Measurements from ENCODE around the gene ADRA2C. TPM values are rescaled to one million over a fixed set of nuclear protein-coding genes. Genes with fewer than 3 reads are reported as not detected.

Gene ADRA2C
- total and polyA plus RNA-seq, 2 experiments from 2014 or later = 3.0 to 16.6 TPM

DNA sequence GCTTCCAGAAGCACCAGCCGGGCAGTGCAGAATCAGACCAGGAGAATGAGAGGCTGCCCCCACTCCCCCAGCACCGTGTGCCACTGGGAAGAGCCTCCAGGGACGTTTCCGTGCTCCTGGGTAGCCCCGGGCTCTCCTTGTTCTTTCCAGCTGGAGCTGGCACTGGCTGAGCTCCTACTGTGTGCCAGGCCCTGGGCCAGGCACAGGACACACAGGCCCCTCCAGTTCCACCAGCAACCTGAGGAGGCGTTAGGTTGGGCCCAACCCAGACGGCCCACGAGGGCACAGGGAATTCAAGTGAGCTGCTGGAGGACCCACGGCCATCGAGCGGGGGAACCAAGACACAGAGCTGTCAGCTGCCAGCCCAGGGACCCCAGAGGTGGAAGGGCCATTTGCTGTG is 15.9 kb upstream of the ADRA2C start:
- no peak overlapping the region for H3K4me2 ChIP-seq
- H3K9me2 ChIP-seq (ENCODE audit: insufficient read depth) = no peaks in the 10 kb centered on the region
- no peaks in the 10 kb centered on the region for H3K79me2 ChIP-seq (replicated peaks; ENCODE audit: insufficient read depth)
- H3F3A ChIP-seq (replicated peaks; ENCODE audit: low read depth) = 0 out of 2 replicates have a peak, but pooled peaks cover 2% of the 10 kb centered on the region
- H4K20me1 ChIP-seq (replicated peaks; ENCODE audit: insufficient read depth) = no peaks in the 10 kb centered on the region
- Mint-ChIP-seq H3K4me1 (peaks cover 42% of the 10 kb centered on the region), H3K9me3 (peaks cover 12% of the 10 kb centered on the region), H3K27ac (no peak overlapping the region), H3K36me3 (ENCODE audit: low read depth) (peaks cover 13% of the 10 kb centered on the region), H3K4me3 (no peak overlapping the region), H3K27me3 (ENCODE audit: insufficient read depth, low read depth, poor library complexity) (peaks cover 18% of the 10 kb centered on the region)
- TF ChIP-seq ETS1 (IDR thresholded peaks at IDR 0.05) (no peak), EZH2phosphoT487 (IDR thresholded peaks at IDR 0.05; ENCODE audit: unreplicated experiment) (no peak), NANOG (IDR thresholded peaks at IDR 0.05; ENCODE audit: borderline replicate concordance) (no peak), ZNF114 (CRISPR knock-in tag; IDR thresholded peaks at IDR 0.05) (no peak), POLR2AphosphoS5 (IDR thresholded peaks at IDR 0.05; ENCODE audit: low read depth) (no peak), EZH2 (IDR thresholded peaks at IDR 0.05; ENCODE audit: low read depth, unreplicated experiment) (no peak), CREB1 (CRISPR knock-in tag; IDR thresholded peaks at IDR 0.05; ENCODE audit: low read depth) (no peak), STAT1 (IDR thresholded peaks at IDR 0.05; ENCODE audit: unreplicated experiment) (no peak)
- TF ChIP-seq, protein P1, sequence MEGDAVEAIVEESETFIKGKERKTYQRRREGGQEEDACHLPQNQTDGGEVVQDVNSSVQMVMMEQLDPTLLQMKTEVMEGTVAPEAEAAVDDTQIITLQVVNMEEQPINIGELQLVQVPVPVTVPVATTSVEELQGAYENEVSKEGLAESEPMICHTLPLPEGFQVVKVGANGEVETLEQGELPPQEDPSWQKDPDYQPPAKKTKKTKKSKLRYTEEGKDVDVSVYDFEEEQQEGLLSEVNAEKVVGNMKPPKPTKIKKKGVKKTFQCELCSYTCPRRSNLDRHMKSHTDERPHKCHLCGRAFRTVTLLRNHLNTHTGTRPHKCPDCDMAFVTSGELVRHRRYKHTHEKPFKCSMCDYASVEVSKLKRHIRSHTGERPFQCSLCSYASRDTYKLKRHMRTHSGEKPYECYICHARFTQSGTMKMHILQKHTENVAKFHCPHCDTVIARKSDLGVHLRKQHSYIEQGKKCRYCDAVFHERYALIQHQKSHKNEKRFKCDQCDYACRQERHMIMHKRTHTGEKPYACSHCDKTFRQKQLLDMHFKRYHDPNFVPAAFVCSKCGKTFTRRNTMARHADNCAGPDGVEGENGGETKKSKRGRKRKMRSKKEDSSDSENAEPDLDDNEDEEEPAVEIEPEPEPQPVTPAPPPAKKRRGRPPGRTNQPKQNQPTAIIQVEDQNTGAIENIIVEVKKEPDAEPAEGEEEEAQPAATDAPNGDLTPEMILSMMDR (conservative IDR thresholded peaks at IDR 0.05; ENCODE audit: low read depth in 2 of 2) = peak in 1 of 2 experiments; percentile 16; a peak in 2 of 4 replicates
- H3K4me3 ChIP-seq = no peak overlapping the region
- H2AFZ ChIP-seq = no peak overlapping the region
- ATAC-seq = peak; percentile 32
- peaks cover 16% of the 10 kb centered on the region for H3K4me1 ChIP-seq (ENCODE audit: insufficient read depth)
- no peaks in the 10 kb centered on the region for H3K36me3 ChIP-seq (ENCODE audit: insufficient read depth)
- H3K27me3 ChIP-seq (ENCODE audit: insufficient read depth) = no peaks in the 10 kb centered on the region
- DNase-seq (ENCODE audit: low spot score) = no peak
- no peak overlapping the region for H3K27ac ChIP-seq (ENCODE audit: low read depth)

DNA sequence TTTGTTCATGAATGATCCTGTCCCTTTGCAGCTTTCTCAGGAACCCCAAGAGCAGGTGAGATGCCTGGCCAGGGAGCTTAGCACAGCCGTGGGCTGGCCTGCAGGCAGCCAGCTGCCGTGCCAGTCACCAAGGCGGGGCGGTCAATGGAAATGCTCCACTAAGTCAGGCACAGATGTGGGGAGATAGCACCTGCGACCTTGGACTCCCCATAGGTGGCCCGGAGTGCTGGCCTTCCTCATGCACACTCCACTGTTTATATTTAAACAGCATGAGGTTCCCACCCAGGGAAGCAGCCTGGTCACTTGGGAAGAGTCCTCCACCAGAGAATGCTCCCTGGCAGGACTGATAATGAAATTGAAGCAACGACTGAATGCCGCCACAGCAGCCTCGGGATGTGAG is 14.2 kb upstream of the ADRA2C start:
- Mint-ChIP-seq H3K9me3 (peaks cover 26% of the 10 kb centered on the region), H3K27me3 (ENCODE audit: insufficient read depth, low read depth, poor library complexity) (peaks cover 24% of the 10 kb centered on the region)
- no peak for ATAC-seq

More for the DNA sequence above, 14.2 kb upstream of the ADRA2C start:
- Histone ChIP-seq H3K36me3 (ENCODE audit: insufficient read depth) (no peaks in the 10 kb centered on the region), H3K9me2 (ENCODE audit: insufficient read depth) (0 out of 2 replicates have a peak, but pooled peaks cover 2% of the 10 kb centered on the region), H3K4me1 (ENCODE audit: insufficient read depth) (peaks cover 6% of the 10 kb centered on the region; the same call in 1 of the 2 replicates), H3K27ac (ENCODE audit: low read depth) (no peak overlapping the region), H3K4me2 (no peak overlapping the region), H3K4me3 (no peak overlapping the region), H3K79me2 (replicated peaks; ENCODE audit: insufficient read depth) (no peaks in the 10 kb centered on the region), H2AFZ (no peak overlapping the region), H3K27me3 (ENCODE audit: insufficient read depth) (no peaks in the 10 kb centered on the region), H4K20me1 (replicated peaks; ENCODE audit: insufficient read depth) (no peaks in the 10 kb centered on the region), H3F3A (replicated peaks; ENCODE audit: low read depth) (no peaks in the 10 kb centered on the region)
- TF ChIP-seq JUNB (IDR thresholded peaks at IDR 0.05; ENCODE audit: unreplicated experiment) = no peak
- H3K4me1 Mint-ChIP-seq = peaks cover 30% of the 10 kb centered on the region
- no peak for DNase-seq (ENCODE audit: low spot score)
- H3K36me3 Mint-ChIP-seq (ENCODE audit: low read depth) = peaks cover 16% of the 10 kb centered on the region
- H3K27ac Mint-ChIP-seq = no peak overlapping the region
- H3K4me3 Mint-ChIP-seq = no peak overlapping the region

Measured in GM23338 (cell line).